Heart left ventricle (tissue), 16 donors: ENCODE results near the gene PPP2R5D. TPM values are rescaled to one million over a fixed set of nuclear protein-coding genes. Genes with fewer than 3 reads are reported as not detected.

Experiments
- ATAC-seq, 4 donors: fragments of 200-7000 bp; cut with Tn5 transposase; one replicate each; pipeline ENCODE4 v1.9.1; 2020 to 2022; ENCODE audit warnings: moderate library complexity in 4 of 4, mild to moderate bottlenecking in 3 of 4, moderate number of reproducible peaks in 1 of 4
- DNase-seq, 5 donors: peaks; one replicate each; pipeline ENCODE4 v3.0.0-alpha.2; 2020
- H3K27ac ChIP-seq, 12 donors: fragments of 200-600 bp; sonication (generic) in 4 of 12; one replicate each; pipeline versions ENCODE4 v1.5.0 to v1.8.0; 2016 to 2022; ENCODE audit warnings: mild to moderate bottlenecking in 2 of 12
- H3K27me3 ChIP-seq, 9 donors: fragments of 200-600 bp; sonication (generic) in 2 of 9; one replicate each; pipeline versions ENCODE4 v1.5.1 to v1.8.0; 2016 to 2022; ENCODE audit warnings: mild to moderate bottlenecking in 3 of 9
- H3K36me3 ChIP-seq, 9 donors: fragments of 200-600 bp; sonication (generic) in 2 of 9; one replicate each; pipeline versions ENCODE4 v1.5.0 to v1.8.0; 2018 to 2022; ENCODE audit warnings: mild to moderate bottlenecking in 2 of 9
- H3K4me1 ChIP-seq, 12 donors: fragments of 200-600 bp; sonication (generic) in 4 of 12; one replicate each; pipeline versions ENCODE4 v1.5.0 to v1.8.0; 2016 to 2022; ENCODE audit warnings: mild to moderate bottlenecking in 3 of 12
- H3K4me3 ChIP-seq, 12 donors: fragments of 200-600 bp; sonication (generic) in 4 of 12; one replicate each; pipeline versions ENCODE4 v1.5.0 to v1.8.0; 2017 to 2022; ENCODE audit warnings: mild to moderate bottlenecking in 9 of 12, moderate library complexity in 4 of 12
- H3K9me3 ChIP-seq, 12 donors: fragments of 200-600 bp; sonication (generic) in 4 of 12; one replicate each; pipeline versions ENCODE4 v1.5.0 to v1.8.0; 2016 to 2022; ENCODE audit warnings: mild to moderate bottlenecking in 1 of 12
- CTCF ChIP-seq, 12 donors: fragments of 200-600 bp; sonication (generic) in 4 of 12; IDR thresholded peaks; one replicate each; pipeline versions ENCODE4 v1.5.0 to v1.8.0; 2018 to 2022; ENCODE audit warnings: antibody characterized with exemption in 12 of 12, mild to moderate bottlenecking in 5 of 12
- POLR2A ChIP-seq, 2 donors: fragments of 450-650 bp; IDR thresholded peaks; one replicate each; pipeline ENCODE4 v1.6.1; 2017; ENCODE audit warnings: antibody characterized with exemption in 2 of 2, mild to moderate bottlenecking in 2 of 2, moderate library complexity in 2 of 2
- WGBS, 4 donors: extraction: QIAGEN DNeasy Blood & Tissue Kit in 2 of 4; methylation state at CpG; one replicate each; pipeline versions ENCODE4 v1.1.5 to v1.1.7; 2013 to 2018; 5-methylcytosine and 5-hydroxymethylcytosine counted together
- intact Hi-C, 10 donors: fragments of 100-400 bp; cut with DNase I; formaldehyde crosslinking; loops; one replicate each; pipeline versions ENCODE4 v1.11.1 to v1.14.2; 2022
- polyA plus RNA-seq, 2 donors: library from polyadenylated mRNA; stranded (reverse); fragments of 200-250 nt; gene quantifications; one replicate each; pipeline ENCODE4 v1.2.3, GENCODE V29; 2013
- total RNA-seq, 9 donors: library from RNA; depleted of rRNA in 2 of 9; stranded (reverse); fragments of >200 nt in 2 of 9; fragmentation: NEBNext Ultra II Directional in 3 of 9; extraction: Animal tissue kit (Norgen Biotek cat#: 25700) in 3 of 9; gene quantifications; one replicate each; pipeline versions ENCODE4 v1.1.0 to v1.2.4, GENCODE V29; 2016 to 2023
- donor health status: ischemic (EF 13 %, LVEDD 7.1; RV severe dilation, severe dysfunction).
- donor health status: healthy with polysubstance abuse.
- donor health status: DM: no; HTN: yes; CAD: no.
- donor health status: DM: no; HTN: no; CAD: no.
- donor health status: ischemic (EF 25% LVEDD 6.9; RV normal size, moderate dysfunction).
- donor health status: ischemic (EF 25% LVEDD 5.7; RV mildly dilated, moderate dysfunction).
- donor health status: healthy.
- donor health status: DM: yes; HTN: yes; CAD: no.
- donor health status: ischemic (EF 35%, LVEDD 5.7; RV mildly dilated, moderate dysfunction).
- donor health status: nonischemic (EF 11% LVEDD 7.7; RV severe dilation, severe dysfunction).
- donor health status: DM: yes; HTN: yes; CAD: no.
- donor health status: PGD.
- donor health status: ischemic (EF 29% LVEDD 5.4; RV normal size, mild dysfunction).
- donor health status: nonischemic (EF 23%, LVEDD 6.1; RV moderate dilation, normal function).

The PPP2R5D gene
- total and polyA plus RNA-seq, 11 donors: 21.4 to 51.3 (median 35.1) TPM

GRCh38 chr6:42937548-42938427 is 46.6 kb upstream of the PPP2R5D start:
- DNase-seq: no peak
- WGBS, 4 donors: 93 to 95% (median 94%) methylated on average over 12 to 13 of the region's 13 CpGs
- Histone ChIP-seq H3K27me3 (no peaks in the 10 kb centered on the region), H3K36me3 (peaks cover 0 to 90% (median 60%) of the 10 kb centered on the region in 9 donors), H3K4me3 (no peak overlapping the region), H3K9me3 (no peaks in the 10 kb centered on the region), H3K27ac (no peak overlapping the region), H3K4me1 (peaks cover 0 to 26% (median under 1%) of the 10 kb centered on the region in 12 donors)
- intact Hi-C loops: no loop called here
- ATAC-seq: no peak
- TF ChIP-seq CTCF (IDR thresholded peaks at IDR 0.05): no peak
- TF ChIP-seq POLR2A (IDR thresholded peaks at IDR 0.05): no peak

- ATAC-seq: no peak
- 89 to 93% (median 92%) methylated on average over 2 to 5 of the region's 5 CpGs for WGBS, 4 donors
- H3K36me3 ChIP-seq: peaks cover 0 to 91% (median 58%) of the 10 kb centered on the region in 9 donors
Measured at GRCh38 chr6:42938428-42938796, 46.0 kb upstream of the PPP2R5D start.

GRCh38 chr6:42938987-42939809 is 45.2 kb upstream of the PPP2R5D start:
- Histone ChIP-seq H3K9me3 (no peaks in the 10 kb centered on the region), H3K4me3 (no peak overlapping the region), H3K36me3 (peaks cover 0 to 91% (median 57%) of the 10 kb centered on the region in 9 donors), H3K4me1 (peaks cover 0 to 12% (median 0%) of the 10 kb centered on the region in 12 donors), H3K27ac (no peak overlapping the region), H3K27me3 (no peaks in the 10 kb centered on the region)
- no peak for TF ChIP-seq CTCF (IDR thresholded peaks at IDR 0.05)
- TF ChIP-seq POLR2A (IDR thresholded peaks at IDR 0.05): no peak
- intact Hi-C loops: no loop called here
- 76 to 89% (median 84%) methylated on average over 8 to 9 of the region's 9 CpGs for WGBS, 4 donors
- peak in 3 of 4 donors; percentile 34 to 58 (median 41) for ATAC-seq
- no peak for DNase-seq

More at GRCh38 chr6:42938428-42938796, 46.0 kb upstream of the PPP2R5D start:
- H3K27ac ChIP-seq: no peak overlapping the region
- no peak overlapping the region for H3K4me3 ChIP-seq
- peaks cover 0 to 20% (median 0%) of the 10 kb centered on the region in 12 donors for H3K4me1 ChIP-seq
- intact Hi-C loops: no loop called here
- DNase-seq: no peak
- TF ChIP-seq POLR2A (IDR thresholded peaks at IDR 0.05) (no peak), CTCF (IDR thresholded peaks at IDR 0.05) (no peak)
- no peaks in the 10 kb centered on the region for H3K27me3 ChIP-seq
- no peaks in the 10 kb centered on the region for H3K9me3 ChIP-seq

- intact Hi-C loops: no loop called here
- Histone ChIP-seq H3K36me3 (peaks cover 0 to 91% (median 52%) of the 10 kb centered on the region in 9 donors), H3K27ac (no peak overlapping the region), H3K4me1 (peaks cover 0 to 10% (median 0%) of the 10 kb centered on the region in 12 donors), H3K9me3 (no peaks in the 10 kb centered on the region), H3K27me3 (no peaks in the 10 kb centered on the region), H3K4me3 (no peak overlapping the region)
- DNase-seq: no peak
- TF ChIP-seq CTCF (IDR thresholded peaks at IDR 0.05): no peak
- no peak for TF ChIP-seq POLR2A (IDR thresholded peaks at IDR 0.05)
- 57 to 60% (median 58%) methylated on average over 4 of the region's 4 CpGs for WGBS, 4 donors
- ATAC-seq: peak in 2 of 4 donors; percentile 18 to 20
Measured at GRCh38 chr6:42939810-42940167, 44.6 kb upstream of the PPP2R5D start.
